ENCODE measurements around the gene KLHL41. TPM values are rescaled to one million over a fixed set of nuclear protein-coding genes. Genes with fewer than 3 reads are reported as not detected.

The KLHL41 gene
- 0.13 and 5.7 TPM in 2 replicates for total RNA-seq

DNA sequence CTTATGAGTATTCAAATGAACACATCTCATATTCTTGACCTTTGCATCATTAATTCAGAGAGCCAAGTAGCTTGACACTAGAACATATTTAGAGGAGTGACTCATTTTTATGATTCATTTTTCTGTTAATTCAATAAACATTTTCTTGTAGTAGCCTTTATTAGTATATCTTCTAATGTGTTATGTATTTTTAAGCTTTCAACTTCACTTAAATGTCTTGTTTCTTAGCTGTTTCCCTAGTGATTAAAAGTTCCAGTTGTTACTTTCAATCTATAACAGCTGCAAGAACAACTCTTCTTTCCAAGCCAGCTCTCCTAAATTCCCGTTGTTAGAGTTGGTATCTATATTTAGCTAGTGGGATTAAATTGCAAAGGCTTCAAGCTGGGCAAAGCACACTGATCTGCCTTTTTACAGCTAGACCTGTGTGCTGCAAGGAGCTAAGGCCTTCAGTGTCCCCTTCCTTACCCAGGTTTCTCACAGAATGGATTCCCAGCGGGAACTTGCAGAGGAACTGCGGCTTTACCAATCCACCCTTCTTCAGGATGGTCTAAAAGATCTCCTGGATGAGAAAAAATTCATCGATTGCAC is at the start of gene KLHL41:
TSS of gene KLHL41 (plus strand) at position 405 of the 588 bp plus-strand sequence. CDS start at position 482, 77 bp downstream.

DNA sequence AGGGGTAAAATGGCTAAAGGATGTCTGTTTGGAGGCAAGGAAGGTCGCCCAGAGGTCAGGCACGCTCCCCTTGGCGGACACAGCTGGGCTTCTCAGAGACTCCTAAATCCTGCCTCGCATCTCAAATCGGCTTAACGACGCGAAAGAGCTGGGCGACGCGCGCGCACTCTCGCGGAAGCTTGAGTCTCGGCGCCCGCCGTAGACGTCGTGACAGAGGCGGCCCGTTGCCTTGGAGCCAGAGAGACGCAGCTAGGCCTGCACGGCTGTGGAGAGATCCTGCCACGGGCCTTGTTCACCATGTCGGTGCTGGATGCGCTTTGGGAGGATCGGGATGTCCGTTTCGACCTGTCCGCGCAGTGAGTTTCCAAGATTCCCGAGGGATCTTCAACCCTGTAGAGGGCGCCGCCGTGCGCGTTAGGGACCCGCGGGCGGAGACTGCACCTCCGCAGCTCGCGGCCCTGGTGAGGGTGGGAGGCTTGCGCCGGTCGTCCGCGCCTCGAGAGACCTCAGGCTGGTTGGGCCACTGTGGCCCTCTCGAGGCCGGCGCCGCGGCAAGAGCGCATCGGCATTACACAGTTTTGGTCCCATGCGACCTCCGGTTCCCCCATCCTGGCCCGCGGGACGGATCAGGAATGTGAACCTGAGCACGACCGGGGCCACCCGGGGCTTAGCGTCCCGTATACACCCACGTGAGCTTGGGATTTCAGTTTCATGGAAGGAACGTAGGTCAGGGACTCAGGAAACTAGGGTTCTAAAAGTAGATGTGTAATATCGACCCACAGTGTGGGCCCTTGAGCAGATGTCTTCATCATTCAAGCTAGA is 30.0 kb upstream of the KLHL41 start, which contains the start of gene BBS5:
TSS of gene BBS5 (plus strand) at position 238 of the 822 bp plus-strand sequence. CDS start at position 298, 60 bp downstream.

DNA sequence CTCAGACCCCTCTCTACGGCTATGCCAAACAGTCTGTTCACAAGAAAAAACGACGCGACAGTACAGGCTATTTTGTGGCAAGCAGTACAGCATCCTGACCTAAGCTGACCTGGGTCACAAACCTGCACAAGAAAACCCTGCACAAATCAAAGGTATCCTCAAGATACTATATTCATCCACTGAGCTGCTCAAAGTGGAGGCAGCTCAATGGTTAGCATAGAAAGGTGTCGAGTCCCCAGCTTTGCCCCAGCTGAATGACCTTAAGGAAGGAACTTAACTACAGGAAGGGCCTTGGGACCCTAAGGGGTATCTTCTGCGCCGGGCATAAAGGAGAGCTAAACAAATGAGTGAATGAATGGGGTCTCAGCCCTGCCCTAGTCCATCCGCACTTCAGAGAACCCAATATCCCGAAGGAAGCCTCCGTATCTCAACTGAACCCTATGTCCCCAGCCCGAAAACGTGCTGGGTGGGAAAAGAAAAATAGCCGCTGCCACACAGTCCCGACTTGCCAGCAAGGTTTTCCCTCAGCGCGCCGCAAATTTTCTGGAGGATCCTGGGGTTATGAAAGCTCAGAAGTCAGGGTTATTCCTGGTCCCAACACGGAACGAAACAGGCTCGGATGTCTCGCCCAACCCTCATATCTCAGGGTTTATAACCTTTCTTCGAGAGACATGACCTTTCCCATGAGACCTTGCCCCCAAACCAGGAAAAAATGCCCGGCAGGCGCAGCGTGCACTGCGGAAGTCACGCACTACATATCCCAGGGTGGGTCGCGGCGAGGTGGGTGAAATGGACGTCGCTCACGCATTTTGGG is 63.9 kb downstream of the KLHL41 start, which contains the start of gene FASTKD1:
TSS of gene FASTKD1 (minus strand) at position 706 of the 814 bp plus-strand sequence. CDS start 1,836 bp downstream, outside the sequence.

Other genes with a start within 250 kb of the KLHL41 start
- gene LRP2, start 147.2 kb upstream of the KLHL41 start, total RNA-seq: not detected in 2 replicates
- 2.8 and 12.1 TPM in 2 replicates for gene BBS5, start 30.2 kb upstream of the KLHL41 start, total RNA-seq
- gene FASTKD1, start 64.2 kb downstream of the KLHL41 start, total RNA-seq: 5.8 and 13.2 TPM in 2 replicates
- 10.9 and 20.8 TPM in 2 replicates for gene PPIG, start 74.6 kb downstream of the KLHL41 start, total RNA-seq
- not detected in 2 replicates for gene CFAP210, start 184.7 kb downstream of the KLHL41 start, total RNA-seq
- gene PHOSPHO2, start 184.8 kb downstream of the KLHL41 start, total RNA-seq: 2.2 and 8.3 TPM in 2 replicates
- gene KLHL23, start 224.1 kb downstream of the KLHL41 start, total RNA-seq: 4.1 and 7.4 TPM in 2 replicates

Data from epithelial cell of alveolus of lung (primary cell).